Measurements from ENCODE around the gene EFEMP1.
A peak's percentile ranks its signal among the peaks of the same experiment; 100 is the strongest.

EFEMP1 gene

GRCh38 chr2:55861733-55862132 is 61.8 kb downstream of the EFEMP1 start:
- Histone ChIP-seq H3K4me1 (ENCODE audit: insufficient read depth, poor library complexity, severe bottlenecking) (peaks cover 49% of the 10 kb centered on the region), H3K36me3 (ENCODE audit: low read depth) (peaks cover 19% of the 10 kb centered on the region), H3K27me3 (ENCODE audit: insufficient read depth, poor library complexity, severe bottlenecking) (no peaks in the 10 kb centered on the region), H3K27ac (ENCODE audit: poor library complexity, severe bottlenecking) (peak overlapping the region; percentile 99), H3K4me3 (ENCODE audit: severe bottlenecking) (no peak overlapping the region), H3K9me3 (ENCODE audit: severe bottlenecking) (no peaks in the 10 kb centered on the region)
- no peak for DNase-seq (ENCODE audit: low spot score)
- no peak for TF ChIP-seq CTCF (IDR thresholded peaks at IDR 0.05; ENCODE audit: poor library complexity, severe bottlenecking)
- ATAC-seq (ENCODE audit: low read depth) = no peak

- no peak for DNase-seq (ENCODE audit: low spot score)
- ATAC-seq (ENCODE audit: low read depth) = no peak
- Histone ChIP-seq H3K9me3 (ENCODE audit: severe bottlenecking) (no peaks in the 10 kb centered on the region), H3K27ac (ENCODE audit: poor library complexity, severe bottlenecking) (peak overlapping the region; percentile 99), H3K4me3 (ENCODE audit: severe bottlenecking) (no peak overlapping the region), H3K4me1 (ENCODE audit: insufficient read depth, poor library complexity, severe bottlenecking) (peaks cover 56% of the 10 kb centered on the region), H3K36me3 (ENCODE audit: low read depth) (peaks cover 10% of the 10 kb centered on the region), H3K27me3 (ENCODE audit: insufficient read depth, poor library complexity, severe bottlenecking) (no peaks in the 10 kb centered on the region)
- TF ChIP-seq CTCF (IDR thresholded peaks at IDR 0.05; ENCODE audit: poor library complexity, severe bottlenecking) = no peak
Measured at GRCh38 chr2:55860832-55861231, 62.8 kb downstream of the EFEMP1 start.

- no peak overlapping the region for H3K4me3 ChIP-seq (ENCODE audit: severe bottlenecking)
- peaks cover 59% of the 10 kb centered on the region for H3K4me1 ChIP-seq (ENCODE audit: insufficient read depth, poor library complexity, severe bottlenecking)
- H3K36me3 ChIP-seq (ENCODE audit: low read depth) = peaks cover 4% of the 10 kb centered on the region; the same call in 1 of the 2 replicates
- no peaks in the 10 kb centered on the region for H3K9me3 ChIP-seq (ENCODE audit: severe bottlenecking)
- DNase-seq (ENCODE audit: low spot score) (no peak), ATAC-seq (ENCODE audit: low read depth) (no peak)
- no peaks in the 10 kb centered on the region for H3K27me3 ChIP-seq (ENCODE audit: insufficient read depth, poor library complexity, severe bottlenecking)
- H3K27ac ChIP-seq (ENCODE audit: poor library complexity, severe bottlenecking) = peak overlapping the region; percentile 99
- TF ChIP-seq CTCF (IDR thresholded peaks at IDR 0.05; ENCODE audit: poor library complexity, severe bottlenecking) = no peak
Measured at GRCh38 chr2:55859875-55860274, 63.7 kb downstream of the EFEMP1 start.

- no peak for ATAC-seq (ENCODE audit: low read depth)
- TF ChIP-seq CTCF (IDR thresholded peaks at IDR 0.05; ENCODE audit: poor library complexity, severe bottlenecking) = no peak
- no peaks in the 10 kb centered on the region for H3K27me3 ChIP-seq (ENCODE audit: insufficient read depth, poor library complexity, severe bottlenecking)
- no peak for DNase-seq (ENCODE audit: low spot score)
- no peaks in the 10 kb centered on the region for H3K9me3 ChIP-seq (ENCODE audit: severe bottlenecking)
- peaks cover 50% of the 10 kb centered on the region for H3K4me1 ChIP-seq (ENCODE audit: insufficient read depth, poor library complexity, severe bottlenecking)
- no peaks in the 10 kb centered on the region for H3K36me3 ChIP-seq (ENCODE audit: low read depth)
- H3K4me3 ChIP-seq (ENCODE audit: severe bottlenecking) = no peak overlapping the region
- H3K27ac ChIP-seq (ENCODE audit: poor library complexity, severe bottlenecking) = peak overlapping the region; percentile 99
Measured at GRCh38 chr2:55857766-55858165, 65.8 kb downstream of the EFEMP1 start.

- TF ChIP-seq CTCF (IDR thresholded peaks at IDR 0.05; ENCODE audit: poor library complexity, severe bottlenecking) = no peak
- ATAC-seq (ENCODE audit: low read depth) (peak; percentile 96), DNase-seq (ENCODE audit: low spot score) (no peak)
- H3K4me3 ChIP-seq (ENCODE audit: severe bottlenecking) = no peak overlapping the region
- peak overlapping the region; percentile 99 for H3K27ac ChIP-seq (ENCODE audit: poor library complexity, severe bottlenecking)
- no peaks in the 10 kb centered on the region for H3K27me3 ChIP-seq (ENCODE audit: insufficient read depth, poor library complexity, severe bottlenecking)
- peaks cover 43% of the 10 kb centered on the region for H3K4me1 ChIP-seq (ENCODE audit: insufficient read depth, poor library complexity, severe bottlenecking)
- no peaks in the 10 kb centered on the region for H3K36me3 ChIP-seq (ENCODE audit: low read depth)
- H3K9me3 ChIP-seq (ENCODE audit: severe bottlenecking) = no peaks in the 10 kb centered on the region
Measured at GRCh38 chr2:55856936-55857335, 66.6 kb downstream of the EFEMP1 start.
